ENCODE data around the gene MFSD1. TPM values are rescaled to one million over a fixed set of nuclear protein-coding genes. Genes with fewer than 3 reads are reported as not detected.

MFSD1 gene
- total RNA-seq, 1 donor from 2014 or later = 16.0 TPM

DNA sequence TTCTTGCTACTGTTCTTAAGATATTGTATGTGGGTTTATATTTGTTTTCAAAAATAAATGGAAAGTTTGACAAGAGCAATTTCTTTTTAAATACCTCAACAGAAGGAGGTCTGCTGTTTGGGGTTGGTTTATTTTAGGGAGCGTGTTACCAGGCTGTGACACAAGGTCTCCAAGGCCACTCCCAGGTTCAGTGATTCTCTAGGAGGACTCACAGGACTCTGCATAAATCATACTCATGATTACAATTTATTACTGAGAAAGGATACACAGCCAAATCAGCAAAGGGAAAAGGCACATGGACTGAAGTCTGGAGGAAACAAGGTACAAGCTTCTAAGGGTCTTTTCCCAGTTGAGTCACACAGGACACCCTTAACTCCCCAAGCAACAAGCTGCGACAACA lies 18.8 kb upstream of the MFSD1 start:
- Histone ChIP-seq H3F3A (ENCODE audit: low read depth) (no peaks in the 10 kb centered on the region), H3K4me2 (no peak overlapping the region), H3K9ac (no peak overlapping the region), H4K20me1 (ENCODE audit: low read depth) (no peaks in the 10 kb centered on the region), H3K36me3 (no peaks in the 10 kb centered on the region), H3K4me1 (no peaks in the 10 kb centered on the region), H3K9me3 (ENCODE audit: low read depth) (no peaks in the 10 kb centered on the region), H3K4me3 (no peak overlapping the region), H3K79me2 (ENCODE audit: low read depth) (no peaks in the 10 kb centered on the region), H2AFZ (replicated peaks) (no peak overlapping the region), H3K27me3 (no peaks in the 10 kb centered on the region), H3K27ac (no peak overlapping the region)
- DNase-seq (ENCODE audit: low spot score) = no peak
- H3K4me3 Mint-ChIP-seq = no peak overlapping the region
- no peaks in the 10 kb centered on the region for H3K9me3 Mint-ChIP-seq
- H3K36me3 Mint-ChIP-seq = no peaks in the 10 kb centered on the region
- H3K27me3 Mint-ChIP-seq (ENCODE audit: insufficient read depth, low read depth) = no peaks in the 10 kb centered on the region
- no peak overlapping the region for H3K27ac Mint-ChIP-seq
- no peaks in the 10 kb centered on the region for H3K4me1 Mint-ChIP-seq
- no peak for TF ChIP-seq EZH2 (IDR thresholded peaks at IDR 0.05)
- no peak for TF ChIP-seq EZH2phosphoT487 (IDR thresholded peaks at IDR 0.05)
- TF ChIP-seq, protein P1, sequence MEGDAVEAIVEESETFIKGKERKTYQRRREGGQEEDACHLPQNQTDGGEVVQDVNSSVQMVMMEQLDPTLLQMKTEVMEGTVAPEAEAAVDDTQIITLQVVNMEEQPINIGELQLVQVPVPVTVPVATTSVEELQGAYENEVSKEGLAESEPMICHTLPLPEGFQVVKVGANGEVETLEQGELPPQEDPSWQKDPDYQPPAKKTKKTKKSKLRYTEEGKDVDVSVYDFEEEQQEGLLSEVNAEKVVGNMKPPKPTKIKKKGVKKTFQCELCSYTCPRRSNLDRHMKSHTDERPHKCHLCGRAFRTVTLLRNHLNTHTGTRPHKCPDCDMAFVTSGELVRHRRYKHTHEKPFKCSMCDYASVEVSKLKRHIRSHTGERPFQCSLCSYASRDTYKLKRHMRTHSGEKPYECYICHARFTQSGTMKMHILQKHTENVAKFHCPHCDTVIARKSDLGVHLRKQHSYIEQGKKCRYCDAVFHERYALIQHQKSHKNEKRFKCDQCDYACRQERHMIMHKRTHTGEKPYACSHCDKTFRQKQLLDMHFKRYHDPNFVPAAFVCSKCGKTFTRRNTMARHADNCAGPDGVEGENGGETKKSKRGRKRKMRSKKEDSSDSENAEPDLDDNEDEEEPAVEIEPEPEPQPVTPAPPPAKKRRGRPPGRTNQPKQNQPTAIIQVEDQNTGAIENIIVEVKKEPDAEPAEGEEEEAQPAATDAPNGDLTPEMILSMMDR (IDR thresholded peaks at IDR 0.05) = no peak

DNA sequence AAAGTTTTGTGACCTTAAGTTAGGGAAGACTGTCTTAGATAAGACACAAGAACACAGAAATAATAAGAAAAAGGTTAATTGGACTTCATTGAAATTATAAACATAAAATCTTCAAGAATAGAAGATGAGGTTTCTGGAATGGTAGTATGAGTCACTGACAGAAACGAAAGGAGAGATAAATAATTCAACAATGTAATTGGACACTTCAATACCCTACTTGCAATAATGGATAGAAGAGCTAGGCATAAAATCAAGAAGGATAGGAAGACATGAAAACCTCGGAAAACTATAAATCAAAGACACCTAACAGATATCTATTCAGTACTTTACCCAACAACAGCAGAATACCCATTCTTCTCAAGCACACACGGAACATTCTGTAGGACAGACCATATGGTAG lies 15.9 kb upstream of the MFSD1 start:
- Histone ChIP-seq H4K20me1 (ENCODE audit: low read depth) (no peaks in the 10 kb centered on the region), H3K9me3 (ENCODE audit: low read depth) (no peaks in the 10 kb centered on the region), H2AFZ (replicated peaks) (no peak overlapping the region), H3K9ac (no peak overlapping the region), H3K79me2 (ENCODE audit: low read depth) (no peaks in the 10 kb centered on the region), H3K36me3 (no peaks in the 10 kb centered on the region), H3K27me3 (peaks cover 7% of the 10 kb centered on the region), H3K27ac (no peak overlapping the region), H3F3A (ENCODE audit: low read depth) (no peaks in the 10 kb centered on the region), H3K4me3 (no peak overlapping the region), H3K4me1 (no peaks in the 10 kb centered on the region), H3K4me2 (no peak overlapping the region)
- TF ChIP-seq EZH2phosphoT487 (IDR thresholded peaks at IDR 0.05) = no peak
- TF ChIP-seq, protein P1 (IDR thresholded peaks at IDR 0.05) = no peak
- TF ChIP-seq EZH2 (IDR thresholded peaks at IDR 0.05) = no peak
- Mint-ChIP-seq H3K4me1 (no peaks in the 10 kb centered on the region), H3K36me3 (no peaks in the 10 kb centered on the region), H3K9me3 (no peaks in the 10 kb centered on the region), H3K4me3 (no peak overlapping the region), H3K27ac (no peak overlapping the region), H3K27me3 (ENCODE audit: insufficient read depth, low read depth) (no peaks in the 10 kb centered on the region)
- no peak for DNase-seq (ENCODE audit: low spot score)

DNA sequence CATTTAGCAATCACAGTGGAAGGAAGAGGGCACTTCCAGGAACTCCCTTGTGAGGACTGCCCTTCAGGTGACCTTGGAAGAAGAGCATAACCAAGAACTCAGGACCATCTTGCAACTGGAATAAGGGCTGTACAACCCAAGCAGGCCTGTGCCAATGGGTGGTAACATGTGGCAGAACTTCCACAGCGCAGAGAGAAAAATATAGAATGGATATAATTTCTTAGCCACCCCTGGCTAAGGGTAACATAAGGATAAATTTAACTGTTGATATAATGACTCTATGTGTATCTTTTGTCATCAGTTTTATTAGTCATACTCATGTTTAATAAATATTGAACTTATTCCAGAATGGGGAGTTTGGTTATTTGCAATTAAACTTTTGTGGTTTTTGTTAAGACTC lies 13.4 kb upstream of the MFSD1 start:
- H3K36me3 Mint-ChIP-seq = no peaks in the 10 kb centered on the region
- no peaks in the 10 kb centered on the region for H3K4me1 ChIP-seq
- no peak overlapping the region for H3K4me3 Mint-ChIP-seq
- no peak overlapping the region for H3K4me3 ChIP-seq
- no peak overlapping the region for H3K27ac ChIP-seq
- H2AFZ ChIP-seq (replicated peaks) = no peak overlapping the region
- no peaks in the 10 kb centered on the region for H4K20me1 ChIP-seq (ENCODE audit: low read depth)
- no peak overlapping the region for H3K4me2 ChIP-seq
- no peaks in the 10 kb centered on the region for H3K9me3 Mint-ChIP-seq
- H3K27me3 ChIP-seq = peaks cover 9% of the 10 kb centered on the region
- no peak for DNase-seq (ENCODE audit: low spot score)
- no peaks in the 10 kb centered on the region for H3K36me3 ChIP-seq
- H3K27ac Mint-ChIP-seq = no peak overlapping the region
- H3K79me2 ChIP-seq (ENCODE audit: low read depth) = no peaks in the 10 kb centered on the region
- no peaks in the 10 kb centered on the region for H3F3A ChIP-seq (ENCODE audit: low read depth)
- TF ChIP-seq EZH2phosphoT487 (IDR thresholded peaks at IDR 0.05) (no peak), EZH2 (IDR thresholded peaks at IDR 0.05) (no peak)
- TF ChIP-seq, protein P1 (IDR thresholded peaks at IDR 0.05) = no peak
- H3K27me3 Mint-ChIP-seq (ENCODE audit: insufficient read depth, low read depth) = no peaks in the 10 kb centered on the region
- no peaks in the 10 kb centered on the region for H3K9me3 ChIP-seq (ENCODE audit: low read depth)
- no peak overlapping the region for H3K9ac ChIP-seq
- peaks cover 3% of the 10 kb centered on the region for H3K4me1 Mint-ChIP-seq
